MCF 10A (cell line): ENCODE data around the gene LCLAT1. TPM values are rescaled to one million over a fixed set of nuclear protein-coding genes. Genes with fewer than 3 reads are reported as not detected.

Experiments
- BruUV-seq: library from RNA; stranded (reverse); fragments of 400-500 nt; replicated peaks from 2 replicates; lab custom pipeline; 2021; lab: Mats Ljungman, UMichigan
- CTCF ChIA-PET: fragments of 300-600 bp; sonication (Branson Sonifier 250); formaldehyde crosslinking; extraction: SDS; loops from one replicate; lab custom pipeline; 2021; ENCODE audit warnings: antibody characterized with exemption, inconsistent platforms; lab: Yijun Ruan, JAX
- POLR2A ChIA-PET: fragments of 300-600, 350-650 bp; sonication (Branson Sonifier 250); formaldehyde crosslinking; extraction: SDS; loops from one replicate; lab custom pipeline; 2020; ENCODE audit warnings: antibody characterized with exemption, inconsistent platforms; lab: Yijun Ruan, JAX
- DNase-seq: peaks from one replicate; pipeline ENCODE4 v3.0.0-alpha.2; 2018; ENCODE audit not compliant: unreplicated experiment
- H3K27ac Mint-ChIP-seq: one replicate; pipeline ENCODE4 v1.8.0; 2022; ENCODE audit warnings: mild to moderate bottlenecking, low read depth, mixed read lengths; ENCODE audit not compliant: unreplicated experiment
- H3K27me3 Mint-ChIP-seq: one replicate; pipeline ENCODE4 v1.8.0; 2022; ENCODE audit warnings: mixed read lengths; ENCODE audit not compliant: insufficient read depth, unreplicated experiment
- H3K36me3 Mint-ChIP-seq: one replicate; pipeline ENCODE4 v1.8.0; 2022; ENCODE audit warnings: mild to moderate bottlenecking, moderate library complexity, mixed read lengths; ENCODE audit not compliant: insufficient read depth, unreplicated experiment
- H3K4me1 Mint-ChIP-seq: one replicate; pipeline ENCODE4 v1.8.0; 2022; ENCODE audit warnings: mixed read lengths; ENCODE audit not compliant: insufficient read depth, unreplicated experiment
- H3K4me3 Mint-ChIP-seq: one replicate; pipeline ENCODE4 v1.8.0; 2022; ENCODE audit warnings: mild to moderate bottlenecking, moderate library complexity, mixed read lengths; ENCODE audit not compliant: unreplicated experiment
- H3K9me3 Mint-ChIP-seq: one replicate; pipeline ENCODE4 v1.8.0; 2022; ENCODE audit warnings: mixed read lengths; ENCODE audit not compliant: unreplicated experiment
- CTCF ChIP-seq: fragments of 200-600 bp; IDR thresholded peaks from one replicate; pipeline ENCODE4 v1.8.0; 2022; ENCODE audit warnings: antibody characterized with exemption, mild to moderate bottlenecking; ENCODE audit not compliant: unreplicated experiment
- intact Hi-C: fragments of 100-400 bp; cut with micrococcal nuclease; formaldehyde crosslinking; loops from 2 replicates; pipeline ENCODE4 v1.14.1; 2022
- total RNA-seq: library from RNA; stranded (reverse); gene quantifications from 2 replicates; pipeline ENCODE4 v1.2.3, GENCODE V29; 2022

The LCLAT1 gene
- total RNA-seq, 1 experiment from 2014 or later, result 27.5 TPM

- Mint-ChIP-seq H3K27ac (no peak overlapping the region), H3K27me3 (no peaks in the 10 kb centered on the region), H3K36me3 (no peaks in the 10 kb centered on the region), H3K4me1 (no peaks in the 10 kb centered on the region), H3K4me3 (no peak overlapping the region), H3K9me3 (no peaks in the 10 kb centered on the region)
- intact Hi-C loops, result no loop called here
- no TSS peak for BruUV-seq
- ChIA-PET CTCF (no interaction called here), POLR2A (no interaction called here)
- TF ChIP-seq CTCF, result no peak
- DNase-seq, result no peak
These were observed 120.3 kb downstream of the LCLAT1 start for GRCh38 chr2:30567317-30567716.

- Mint-ChIP-seq H3K27me3 (no peaks in the 10 kb centered on the region), H3K4me3 (no peak overlapping the region), H3K27ac (no peak overlapping the region), H3K4me1 (no peaks in the 10 kb centered on the region), H3K9me3 (no peaks in the 10 kb centered on the region), H3K36me3 (no peaks in the 10 kb centered on the region)
- BruUV-seq, result no TSS peak
- intact Hi-C loops, result no loop called here
- ChIA-PET POLR2A (no interaction called here), CTCF (no interaction called here)
- DNase-seq, result no peak
- TF ChIP-seq CTCF, result no peak
These were observed 122.9 kb downstream of the LCLAT1 start for GRCh38 chr2:30569946-30570345.

GRCh38 chr2:30577151-30577550 is 130.1 kb downstream of the LCLAT1 start:
- Mint-ChIP-seq H3K36me3 (peaks cover 6% of the 10 kb centered on the region), H3K9me3 (no peaks in the 10 kb centered on the region), H3K4me3 (no peak overlapping the region), H3K27me3 (no peaks in the 10 kb centered on the region), H3K4me1 (no peaks in the 10 kb centered on the region), H3K27ac (no peak overlapping the region)
- BruUV-seq, result no TSS peak
- CTCF ChIA-PET, result interaction anchor here (0.7 kb wide), 1 partner anchor 88 kb away, joined by 3 read pairs; no protein-coding TSS in a partner anchor
- TF ChIP-seq CTCF, result no peak
- POLR2A ChIA-PET, result no interaction called here
- no peak for DNase-seq
- intact Hi-C loops, result no loop called here

GRCh38 chr2:30580391-30580790 is 133.3 kb downstream of the LCLAT1 start:
- no peaks in the 10 kb centered on the region for H3K27me3 Mint-ChIP-seq
- no peak for DNase-seq
- intact Hi-C loops, result no loop called here
- ChIA-PET CTCF (no interaction called here), POLR2A (no interaction called here)
- no peak overlapping the region for H3K4me3 Mint-ChIP-seq
- no peak overlapping the region for H3K27ac Mint-ChIP-seq
- TF ChIP-seq CTCF, result no peak
- H3K4me1 Mint-ChIP-seq, result no peaks in the 10 kb centered on the region
- H3K36me3 Mint-ChIP-seq, result peaks cover 6% of the 10 kb centered on the region
- no peaks in the 10 kb centered on the region for H3K9me3 Mint-ChIP-seq
- no TSS peak for BruUV-seq
